Right lobe of liver (tissue), 4 donors: ENCODE results near the gene UBE3D.
"Not testable (repeated sequence)": the region's sequence is repeated elsewhere in the genome, so short reads cannot be mapped to it uniquely, and the experiment has no call there.

Source experiments
- POLR2A ChIP-seq: fragments of 450-650 bp; IDR thresholded peaks from one replicate; pipeline ENCODE4 v1.6.1; 2017; ENCODE audit warnings: antibody characterized with exemption, mild to moderate bottlenecking
- TF ChIP-seq, protein P1 (sequence below), 4 donors: fragments of 200-600 bp in 3 of 4; fragments of 450-650 bp in 1 of 4; IDR thresholded peaks; one replicate each; pipeline versions ENCODE4 v1.5.1 to v1.8.0; 2016 to 2022; ENCODE audit warnings: antibody characterized with exemption in 4 of 4, mild to moderate bottlenecking in 2 of 4
- donor health status: DM: no; HTN: no; CAD: no.
- donor health status: DM: no; HTN: no; CAD: no.
- donor health status: DM: no; HTN: yes; CAD: no.

DNA sequence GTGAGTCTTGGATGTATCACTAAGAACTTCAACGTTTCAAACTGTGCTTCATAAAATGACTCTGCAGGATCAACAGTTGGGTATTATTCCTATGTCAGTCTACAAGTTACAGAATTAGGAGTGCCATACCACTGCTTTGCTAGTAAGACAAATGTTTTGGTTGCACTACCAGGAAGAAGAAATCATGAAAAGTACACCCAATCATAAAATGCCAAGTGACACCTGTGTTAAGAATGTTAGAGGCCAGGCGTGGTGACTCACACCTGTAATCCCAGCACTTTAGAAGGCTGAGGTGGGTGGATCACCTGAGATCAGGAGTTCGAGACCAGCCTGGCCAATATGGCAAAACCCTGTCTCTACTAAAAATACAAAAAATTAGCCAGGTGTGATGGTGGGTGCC lies 174.1 kb downstream of the UBE3D start:
- TF ChIP-seq, protein P1, sequence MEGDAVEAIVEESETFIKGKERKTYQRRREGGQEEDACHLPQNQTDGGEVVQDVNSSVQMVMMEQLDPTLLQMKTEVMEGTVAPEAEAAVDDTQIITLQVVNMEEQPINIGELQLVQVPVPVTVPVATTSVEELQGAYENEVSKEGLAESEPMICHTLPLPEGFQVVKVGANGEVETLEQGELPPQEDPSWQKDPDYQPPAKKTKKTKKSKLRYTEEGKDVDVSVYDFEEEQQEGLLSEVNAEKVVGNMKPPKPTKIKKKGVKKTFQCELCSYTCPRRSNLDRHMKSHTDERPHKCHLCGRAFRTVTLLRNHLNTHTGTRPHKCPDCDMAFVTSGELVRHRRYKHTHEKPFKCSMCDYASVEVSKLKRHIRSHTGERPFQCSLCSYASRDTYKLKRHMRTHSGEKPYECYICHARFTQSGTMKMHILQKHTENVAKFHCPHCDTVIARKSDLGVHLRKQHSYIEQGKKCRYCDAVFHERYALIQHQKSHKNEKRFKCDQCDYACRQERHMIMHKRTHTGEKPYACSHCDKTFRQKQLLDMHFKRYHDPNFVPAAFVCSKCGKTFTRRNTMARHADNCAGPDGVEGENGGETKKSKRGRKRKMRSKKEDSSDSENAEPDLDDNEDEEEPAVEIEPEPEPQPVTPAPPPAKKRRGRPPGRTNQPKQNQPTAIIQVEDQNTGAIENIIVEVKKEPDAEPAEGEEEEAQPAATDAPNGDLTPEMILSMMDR (IDR thresholded peaks at IDR 0.05) = not testable (repeated sequence)
- TF ChIP-seq POLR2A = not testable (repeated sequence)
